ENCODE measurements around the gene SORCS3.

- TF ChIP-seq POLR2A (IDR thresholded peaks at IDR 0.05; ENCODE audit: low read depth, low read length): no peak
- TF ChIP-seq CTCF (IDR thresholded peaks at IDR 0.05 in 2 of 3, conservative IDR thresholded peaks at IDR 0.05 in 1 of 3; ENCODE audit: control insufficient read depth in 2 of 3, extremely low read depth in 1 of 3, insufficient read depth in 1 of 3, low read depth in 3 of 3, low read length in 3 of 3): no peak
- TF ChIP-seq NFIC (IDR thresholded peaks at IDR 0.05; ENCODE audit: low read depth, low read length): no peak
Measured at GRCh38 chr10:104908581-104908980, 267.5 kb downstream of the SORCS3 start.

All from GM12878 (cell line).